Fibroblast of pulmonary artery (primary cell): Measurements from ENCODE around the gene ALDH4A1.
"Not testable (repeated sequence)": the region's sequence is repeated elsewhere in the genome, so short reads cannot be mapped to it uniquely, and the experiment has no call there.

Experiments used
- DNase-seq: peaks from one replicate; pipeline ENCODE4 v3.0.0-alpha.2; 2010; ENCODE audit warnings: low read depth
- H3K4me3 ChIP-seq: replicated peaks from 2 replicates; pipeline ENCODE4 v1.5.1; 2011; ENCODE audit warnings: low read depth, mild to moderate bottlenecking, control low read depth, low read length, moderate library complexity
- TF ChIP-seq, protein P1 (sequence below): IDR thresholded peaks from 2 replicates; pipeline ENCODE4 v1.5.1; 2011; ENCODE audit warnings: mild to moderate bottlenecking, control low read depth, low read length, inconsistent platforms; ENCODE audit errors: missing control alignments

The ALDH4A1 gene

DNA sequence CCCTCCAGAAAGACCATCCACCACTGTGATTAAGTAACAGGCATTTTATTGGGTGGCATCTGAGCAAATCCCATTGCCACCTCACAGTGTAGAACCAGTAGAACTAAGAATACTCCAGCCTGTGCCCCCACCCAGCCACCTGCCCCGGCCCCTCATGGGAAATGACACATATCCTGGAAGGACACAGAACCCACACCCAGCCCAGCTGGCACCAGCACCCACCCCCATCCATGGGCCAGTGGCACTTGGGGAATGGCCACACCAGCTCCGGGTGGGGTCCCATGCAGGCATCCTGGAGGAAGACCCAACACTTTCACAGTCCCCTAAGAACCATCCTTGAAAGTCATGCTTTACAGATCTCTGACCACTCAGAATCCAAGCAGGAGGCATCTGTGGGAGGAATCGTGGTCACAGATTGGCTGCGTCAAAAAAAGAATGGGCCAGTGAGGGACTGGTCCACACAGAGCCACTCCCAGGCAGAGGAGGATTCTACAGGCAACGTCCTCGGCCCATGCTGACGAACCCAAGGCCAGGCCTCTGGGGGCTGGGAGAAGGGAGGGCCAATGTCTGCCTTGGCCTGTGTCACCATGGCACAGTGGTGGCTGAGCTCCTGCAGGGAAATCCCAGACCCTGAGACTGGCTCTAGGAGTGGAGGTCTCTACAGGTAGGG lies 30.8 kb downstream of the ALDH4A1 start:
- no peak overlapping the region for H3K4me3 ChIP-seq
- DNase-seq = no peak
- TF ChIP-seq, protein P1, sequence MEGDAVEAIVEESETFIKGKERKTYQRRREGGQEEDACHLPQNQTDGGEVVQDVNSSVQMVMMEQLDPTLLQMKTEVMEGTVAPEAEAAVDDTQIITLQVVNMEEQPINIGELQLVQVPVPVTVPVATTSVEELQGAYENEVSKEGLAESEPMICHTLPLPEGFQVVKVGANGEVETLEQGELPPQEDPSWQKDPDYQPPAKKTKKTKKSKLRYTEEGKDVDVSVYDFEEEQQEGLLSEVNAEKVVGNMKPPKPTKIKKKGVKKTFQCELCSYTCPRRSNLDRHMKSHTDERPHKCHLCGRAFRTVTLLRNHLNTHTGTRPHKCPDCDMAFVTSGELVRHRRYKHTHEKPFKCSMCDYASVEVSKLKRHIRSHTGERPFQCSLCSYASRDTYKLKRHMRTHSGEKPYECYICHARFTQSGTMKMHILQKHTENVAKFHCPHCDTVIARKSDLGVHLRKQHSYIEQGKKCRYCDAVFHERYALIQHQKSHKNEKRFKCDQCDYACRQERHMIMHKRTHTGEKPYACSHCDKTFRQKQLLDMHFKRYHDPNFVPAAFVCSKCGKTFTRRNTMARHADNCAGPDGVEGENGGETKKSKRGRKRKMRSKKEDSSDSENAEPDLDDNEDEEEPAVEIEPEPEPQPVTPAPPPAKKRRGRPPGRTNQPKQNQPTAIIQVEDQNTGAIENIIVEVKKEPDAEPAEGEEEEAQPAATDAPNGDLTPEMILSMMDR = no peak

DNA sequence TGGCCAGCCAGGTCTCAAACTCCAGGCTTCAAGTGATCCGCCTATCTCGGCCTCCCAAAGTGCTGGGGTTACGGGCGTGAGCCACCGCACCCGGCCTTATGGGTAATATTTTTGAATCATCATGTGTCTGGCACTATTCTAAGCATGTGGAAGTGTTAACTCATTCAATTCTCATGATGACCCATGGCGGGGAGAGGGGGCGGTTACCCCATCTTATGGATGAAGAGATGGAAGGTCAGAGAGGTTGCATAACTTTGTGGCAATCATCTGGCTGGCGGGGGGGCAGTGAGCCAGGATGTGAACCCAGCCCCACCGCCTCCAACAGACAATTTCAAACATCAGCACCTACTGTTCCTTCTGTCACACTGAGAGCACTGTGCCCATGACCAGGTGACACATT lies 31.4 kb downstream of the ALDH4A1 start:
- no peak overlapping the region for H3K4me3 ChIP-seq
- TF ChIP-seq, protein P1 = no peak
- DNase-seq = no peak

DNA sequence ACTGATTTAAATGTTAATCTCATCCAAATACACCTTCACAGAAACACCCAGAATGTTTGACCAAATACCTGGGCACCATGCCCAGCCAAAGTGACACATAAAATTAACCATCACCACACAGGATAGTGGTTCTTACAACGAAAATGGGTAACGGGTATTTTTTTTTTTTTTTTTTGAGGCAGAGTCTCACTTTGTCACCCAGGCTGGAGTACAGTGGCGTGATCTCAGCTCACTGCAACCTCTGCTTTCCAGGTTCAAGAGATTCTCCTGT lies 31.8 kb downstream of the ALDH4A1 start:
- not testable (repeated sequence) for H3K4me3 ChIP-seq, DNase-seq

GRCh38 chr1:18869847-18870594 lies 32.3 kb downstream of the ALDH4A1 start:
- no peak overlapping the region for H3K4me3 ChIP-seq
- TF ChIP-seq, protein P1 = no peak
- no peak for DNase-seq

- no peak overlapping the region for H3K4me3 ChIP-seq
- no peak for DNase-seq
- TF ChIP-seq, protein P1 = no peak
These were observed 33.4 kb downstream of the ALDH4A1 start for GRCh38 chr1:18868801-18869424.

- H3K4me3 ChIP-seq = no peak overlapping the region
- TF ChIP-seq, protein P1 = no peak
- no peak for DNase-seq
These were observed 34.0 kb downstream of the ALDH4A1 start for GRCh38 chr1:18868354-18868753.

DNA sequence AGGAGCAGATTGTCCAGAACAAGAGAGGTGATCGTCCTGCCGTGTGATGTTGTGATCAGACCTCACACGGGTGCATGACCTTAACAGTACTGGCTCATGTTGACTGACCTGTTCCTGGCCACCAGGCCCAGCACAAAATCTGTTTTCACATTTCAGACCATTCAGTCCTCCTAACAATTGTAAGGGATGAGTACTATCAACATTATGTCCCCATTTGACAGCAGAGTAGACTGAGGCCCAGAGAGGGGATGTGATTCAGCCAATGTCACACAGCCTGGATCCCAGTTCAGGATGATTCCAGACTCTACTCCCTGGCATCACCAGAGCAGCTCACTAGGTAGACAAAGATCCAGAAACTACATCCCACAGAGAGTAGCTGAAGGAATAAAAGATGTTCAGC lies 35.5 kb downstream of the ALDH4A1 start:
- no peak overlapping the region for H3K4me3 ChIP-seq
- DNase-seq = no peak
- TF ChIP-seq, protein P1 = no peak
